GM19328 (cell line): Measurements from ENCODE around the gene NOL9.
A peak's percentile ranks its signal among the peaks of the same experiment; 100 is the strongest.
"Not testable (repeated sequence)": the region's sequence is repeated elsewhere in the genome, so short reads cannot be mapped to it uniquely, and the experiment has no call there.

Source experiments
- ATAC-seq: cut with Tn5 transposase; IDR thresholded peaks from one replicate; pipeline ENCODE4 v1.9.1; 2021; ENCODE audit warnings: mild to moderate bottlenecking, moderate library complexity; ENCODE audit not compliant: unreplicated experiment

Gene NOL9

DNA sequence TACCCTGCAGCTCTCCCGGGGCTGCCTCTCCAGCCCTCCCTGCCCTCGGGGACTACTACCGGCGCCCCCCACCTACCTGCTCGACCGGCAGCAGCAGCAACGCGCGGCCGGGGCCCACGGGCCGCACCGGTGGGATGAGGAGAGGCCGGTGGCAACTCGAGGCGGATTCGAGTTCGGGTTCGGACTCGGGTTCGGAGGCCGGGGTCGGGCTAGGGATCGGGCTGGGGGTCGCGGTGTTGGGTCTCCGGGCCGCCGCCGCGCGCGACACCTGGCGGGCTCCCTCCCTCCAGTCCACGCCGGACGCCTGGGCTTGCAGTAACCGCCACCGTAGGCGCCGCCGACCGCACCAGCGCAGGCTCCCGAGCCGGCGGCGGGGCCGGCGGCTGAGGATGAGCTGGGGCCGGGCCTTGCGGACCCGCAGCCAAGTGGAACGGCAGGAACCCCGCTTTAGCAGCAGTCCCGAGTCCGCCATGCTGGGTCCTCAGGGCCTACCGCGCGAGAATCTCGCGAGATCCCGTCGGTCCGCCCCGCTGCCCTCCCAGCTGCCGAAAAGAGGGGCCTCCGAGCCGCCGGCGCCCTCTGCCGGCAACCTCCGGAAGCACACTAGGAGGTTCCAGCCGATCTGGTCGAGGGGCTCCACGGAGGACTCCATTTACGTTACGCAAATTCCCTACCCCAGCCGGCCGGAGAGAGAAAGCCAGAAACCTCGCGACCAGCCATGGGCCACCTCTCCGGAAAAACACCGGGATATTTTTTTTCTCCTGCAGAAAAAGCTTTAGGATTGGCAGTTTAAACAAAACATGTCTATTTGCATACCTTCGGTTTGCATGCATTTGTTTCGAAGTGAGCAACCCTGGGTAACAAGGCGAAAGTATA is at the start of gene NOL9:
NOL9 (minus strand) TSS at position 483 of the 876 bp plus-strand sequence; CDS start at position 472, 11 bp downstream.
- ATAC-seq: peak; percentile 83

DNA sequence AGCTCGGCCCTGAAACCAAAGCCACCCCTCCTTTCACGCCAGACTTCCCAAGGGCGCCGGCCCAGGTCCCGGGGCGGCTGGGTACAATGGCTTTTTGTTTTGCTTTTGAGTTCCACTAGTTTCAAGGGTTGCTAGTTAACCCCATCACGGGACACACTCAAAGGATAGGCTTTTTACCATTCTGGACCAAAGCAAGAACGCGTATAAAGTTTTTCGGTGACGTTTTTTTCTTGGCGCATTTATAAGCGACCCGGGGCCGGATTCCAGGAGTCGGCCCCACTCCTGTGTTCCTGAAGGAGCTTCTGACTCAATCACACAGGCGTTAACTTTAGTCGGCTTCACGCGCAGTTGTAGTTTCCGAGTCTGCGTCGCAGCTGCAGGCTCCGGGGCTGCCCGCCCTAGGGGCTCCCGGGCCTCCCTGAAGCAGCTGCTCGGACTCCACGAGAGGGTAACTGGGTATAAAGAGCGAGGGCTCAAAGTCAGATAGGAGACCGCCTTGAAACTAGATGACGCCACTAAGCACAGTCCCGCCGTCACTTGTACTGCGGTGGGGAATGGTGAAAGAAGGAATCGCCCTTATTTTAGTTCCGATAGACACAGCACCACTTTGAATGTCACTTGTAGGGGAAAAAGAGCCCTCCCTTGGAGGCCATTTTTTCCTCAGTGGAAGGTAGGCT is 49.1 kb upstream of the NOL9 start:
- ATAC-seq: peak; percentile 24

DNA sequence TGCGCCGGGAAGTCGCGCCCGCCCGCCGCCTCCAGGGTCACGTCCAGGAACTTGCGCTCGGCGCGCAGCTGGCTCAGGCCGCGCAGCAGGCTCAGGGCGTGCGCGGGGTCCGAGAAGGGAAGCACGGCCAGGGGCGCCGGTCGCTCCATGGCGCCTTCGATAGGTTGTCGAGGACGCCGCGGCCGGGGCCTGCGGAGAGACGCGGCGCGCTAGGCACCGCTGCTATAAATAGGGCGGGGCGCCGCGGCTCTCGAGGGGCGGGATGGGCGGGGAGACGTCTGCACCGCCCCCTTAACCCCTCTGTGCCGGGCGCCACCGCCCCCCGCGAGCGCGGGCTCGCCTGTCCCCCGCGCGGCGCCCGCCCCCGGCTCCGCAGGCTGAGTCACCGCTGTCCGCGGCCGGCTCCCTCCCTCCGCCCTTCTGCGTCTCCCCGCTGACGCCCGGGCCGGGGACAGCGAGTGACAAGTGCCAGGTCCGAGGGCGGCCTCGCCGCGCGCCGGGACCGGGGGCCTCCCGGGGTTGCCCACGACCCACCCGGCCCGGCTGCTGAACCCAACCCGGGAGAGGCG is 48.4 kb upstream of the NOL9 start, which contains the start of gene KLHL21:
KLHL21 (minus strand) TSS at position 201 of the 569 bp plus-strand sequence; CDS start at position 149, 52 bp downstream.
- peak; percentile 47 for ATAC-seq

DNA sequence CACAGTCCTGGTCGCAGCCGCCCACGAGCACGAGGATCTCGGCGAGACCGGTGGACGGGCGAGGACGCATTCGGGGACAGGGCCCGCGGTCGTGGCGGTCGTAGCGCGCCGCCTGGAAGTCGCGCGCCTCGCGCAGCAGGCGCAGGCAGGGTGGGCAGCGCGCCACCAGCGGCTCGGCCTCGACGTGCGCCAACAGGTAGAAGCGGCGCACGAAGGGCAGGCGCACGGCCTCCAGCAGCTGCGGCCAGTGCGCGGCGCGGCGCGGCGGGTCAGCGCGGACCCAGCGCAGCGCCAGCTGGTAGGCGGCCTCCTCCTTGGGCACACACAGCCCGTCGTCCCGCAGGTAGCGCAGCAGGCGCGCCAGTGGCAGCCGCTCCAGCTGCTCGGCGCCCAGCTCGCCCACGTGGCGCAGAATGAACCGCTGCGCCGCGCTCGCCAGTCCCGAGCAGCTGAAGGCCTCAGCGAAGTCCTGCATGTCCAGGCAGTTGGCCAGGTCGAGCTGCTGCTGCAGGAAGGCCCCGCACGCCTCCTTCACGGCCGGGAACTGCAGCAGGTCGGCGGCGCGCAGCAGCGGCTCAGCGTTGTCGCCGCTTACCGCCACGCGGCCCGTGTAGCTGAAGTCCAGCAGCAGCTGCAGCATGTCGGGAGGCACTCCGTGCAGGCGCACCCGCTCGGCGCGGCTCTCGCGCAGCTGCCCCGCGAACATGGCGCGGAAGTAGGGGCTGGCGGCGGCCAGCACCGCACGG is 47.8 kb upstream of the NOL9 start:
- peak; percentile 6 for ATAC-seq

DNA sequence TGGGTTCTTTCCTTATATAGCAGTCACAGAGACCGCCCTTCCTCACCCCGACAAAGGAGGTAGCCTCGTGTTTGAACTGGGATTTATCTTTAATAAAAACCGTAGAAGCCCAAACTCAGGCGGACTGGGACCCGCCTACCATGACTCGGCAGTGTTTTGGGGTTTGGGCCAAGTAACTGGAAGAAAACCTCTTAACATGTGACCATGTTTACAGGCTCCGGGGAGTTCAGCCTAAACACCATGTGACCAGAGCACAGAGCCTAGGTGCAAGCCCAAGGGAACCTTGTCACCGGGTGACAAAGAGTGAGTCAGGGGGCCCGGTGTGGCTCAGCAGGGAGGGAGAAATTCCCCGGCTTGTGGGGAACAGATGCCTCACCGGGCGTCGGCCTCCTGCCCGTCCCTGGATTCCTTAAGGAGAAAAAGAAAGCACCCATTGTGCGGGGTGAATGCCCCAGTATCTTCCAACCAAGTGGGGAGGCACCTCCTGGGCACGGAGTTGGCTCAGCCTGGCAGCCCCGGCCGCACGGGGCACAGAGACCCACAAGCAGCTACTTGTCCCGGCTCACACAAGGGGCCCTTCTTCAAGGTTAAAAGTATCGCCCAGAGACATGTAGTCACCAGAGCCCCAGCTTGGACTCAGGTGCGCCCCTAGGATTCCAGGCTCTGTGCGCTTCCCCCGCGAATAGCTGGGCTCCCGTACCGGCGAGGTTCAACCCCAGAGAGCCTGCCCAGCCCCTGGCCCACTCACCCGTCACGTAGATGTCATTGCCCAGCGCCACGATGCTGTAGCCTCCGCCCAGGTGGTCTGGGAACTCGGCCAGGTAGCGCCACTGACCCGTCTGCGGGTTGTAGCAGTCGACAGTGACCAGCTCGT is 47.0 kb upstream of the NOL9 start:
- no peak for ATAC-seq

GRCh38 chr1:6600410-6601048 is 46.2 kb upstream of the NOL9 start:
- ATAC-seq: no peak

DNA sequence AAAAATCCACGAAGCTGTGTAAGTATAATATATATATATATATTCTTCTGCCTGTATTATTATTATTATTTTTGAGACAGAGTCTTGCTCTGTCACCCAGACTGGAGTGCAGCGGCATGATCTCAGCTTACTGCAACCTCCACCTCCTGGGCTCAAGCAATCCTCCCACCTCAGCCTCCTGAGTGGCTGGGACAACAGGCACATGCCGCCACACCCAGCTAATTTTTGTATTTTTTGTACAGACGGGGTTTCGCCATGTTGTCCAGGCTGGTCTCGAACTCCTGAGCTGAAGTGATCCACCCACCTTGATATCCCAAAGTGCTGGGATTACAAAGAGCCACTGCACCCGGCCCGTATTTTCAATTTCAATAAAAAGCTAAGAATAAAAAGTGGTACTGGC is 45.7 kb upstream of the NOL9 start:
- ATAC-seq: not testable (repeated sequence)

GRCh38 chr1:6599141-6599975 is 45.0 kb upstream of the NOL9 start:
- ATAC-seq: no peak

GRCh38 chr1:6597777-6598131 is 43.4 kb upstream of the NOL9 start:
- no peak for ATAC-seq

DNA sequence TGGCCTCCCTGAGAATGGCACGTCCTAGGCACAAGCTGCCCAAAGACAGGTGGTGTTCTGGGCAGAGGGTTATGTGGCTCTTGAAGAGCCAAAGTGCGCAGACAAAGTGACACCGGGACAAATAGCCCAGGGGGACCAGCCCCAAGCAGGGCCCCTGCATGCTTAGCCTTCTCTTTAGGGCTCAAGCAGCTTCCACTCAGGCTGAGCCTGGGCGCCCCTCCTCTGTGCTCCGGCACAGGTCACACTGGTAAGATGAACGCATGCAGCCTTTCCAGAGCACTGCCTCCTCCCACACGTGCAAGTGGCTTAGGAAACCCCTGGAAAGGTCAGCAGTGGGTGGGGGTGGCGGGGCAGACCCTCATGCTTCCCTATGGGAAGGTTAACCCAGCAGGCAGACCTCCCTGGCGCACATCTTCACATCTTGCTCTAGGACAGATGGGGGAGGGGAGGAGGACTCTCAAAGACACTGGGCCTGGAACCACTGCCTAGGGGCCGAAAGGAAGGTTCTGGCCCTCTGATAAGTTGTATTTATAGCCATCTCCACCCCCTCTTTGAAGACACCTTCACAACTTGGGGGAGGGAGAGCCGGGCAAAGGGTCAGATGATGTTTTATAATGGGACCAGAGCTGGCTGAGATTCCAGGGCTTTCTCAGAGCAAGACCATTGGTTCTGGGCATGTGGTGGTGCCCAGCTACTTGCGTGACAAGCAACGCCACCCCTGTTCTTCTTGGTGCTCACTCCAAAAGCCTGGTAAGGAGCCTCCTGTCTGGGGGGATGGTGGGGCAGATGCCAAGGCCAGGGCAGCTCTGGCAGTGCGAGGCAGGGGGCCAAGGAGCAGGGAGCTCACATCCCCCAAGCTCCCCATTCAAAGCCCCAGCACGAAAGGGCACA is 42.8 kb upstream of the NOL9 start:
- no peak for ATAC-seq

DNA sequence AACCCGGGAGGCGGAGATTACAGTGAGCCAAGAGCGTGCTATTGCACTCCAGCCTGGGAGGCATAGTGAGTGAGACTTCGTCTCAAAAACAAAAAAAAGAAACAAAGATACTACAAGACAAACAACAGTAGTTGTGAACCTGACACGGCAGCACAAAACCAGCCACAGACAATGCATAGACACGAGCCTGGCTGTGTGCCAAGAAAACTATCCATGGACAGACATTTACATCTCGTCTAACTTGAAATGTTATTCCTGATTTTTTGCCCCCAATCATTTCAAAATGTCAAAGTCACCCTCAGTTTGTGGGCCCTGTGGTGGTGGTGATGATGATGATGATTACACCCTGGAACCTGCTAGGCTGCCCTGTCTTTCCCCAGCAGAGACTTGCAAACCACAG is 42.0 kb upstream of the NOL9 start:
- ATAC-seq: no peak

DNA sequence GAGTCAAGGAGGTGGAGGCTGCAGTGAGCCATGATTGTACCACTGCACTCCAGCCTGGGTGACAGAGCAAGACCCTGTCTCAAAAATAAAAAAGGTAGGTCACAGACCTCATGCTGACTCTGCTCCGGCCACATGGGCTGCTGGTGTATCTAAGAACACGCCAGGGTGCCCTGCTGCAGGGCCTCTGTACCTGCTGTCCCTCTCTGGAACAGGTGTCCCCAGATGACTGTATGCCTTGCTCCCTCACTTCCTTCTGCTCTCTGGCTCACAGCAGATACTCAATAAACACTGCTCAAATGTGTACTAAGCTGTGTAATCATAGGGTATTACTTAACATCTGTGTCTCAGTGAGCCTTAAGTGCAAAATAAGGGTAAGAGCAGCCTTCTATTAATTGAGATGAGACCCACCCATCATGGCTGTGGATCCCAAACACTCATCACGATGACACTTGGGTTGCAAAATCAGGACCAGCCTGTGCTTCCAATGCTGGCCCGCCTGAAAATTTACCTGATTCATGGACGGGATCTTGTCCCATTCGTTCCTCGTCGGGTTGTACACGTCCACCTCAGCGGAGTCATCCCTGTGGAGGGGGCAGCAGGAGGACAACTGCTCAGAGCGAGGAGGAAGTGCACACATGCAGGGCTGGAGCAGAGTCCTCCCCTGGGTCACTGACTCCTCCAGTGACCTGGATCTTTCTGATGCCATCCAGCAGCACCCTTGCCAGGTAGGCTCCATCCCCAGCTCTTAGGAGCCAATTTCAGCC is 40.8 kb upstream of the NOL9 start:
- no peak for ATAC-seq

GRCh38 chr1:6593810-6594209 is 39.5 kb upstream of the NOL9 start:
- no peak for ATAC-seq

GRCh38 chr1:6592865-6593593 is 38.7 kb upstream of the NOL9 start:
- ATAC-seq: no peak

DNA sequence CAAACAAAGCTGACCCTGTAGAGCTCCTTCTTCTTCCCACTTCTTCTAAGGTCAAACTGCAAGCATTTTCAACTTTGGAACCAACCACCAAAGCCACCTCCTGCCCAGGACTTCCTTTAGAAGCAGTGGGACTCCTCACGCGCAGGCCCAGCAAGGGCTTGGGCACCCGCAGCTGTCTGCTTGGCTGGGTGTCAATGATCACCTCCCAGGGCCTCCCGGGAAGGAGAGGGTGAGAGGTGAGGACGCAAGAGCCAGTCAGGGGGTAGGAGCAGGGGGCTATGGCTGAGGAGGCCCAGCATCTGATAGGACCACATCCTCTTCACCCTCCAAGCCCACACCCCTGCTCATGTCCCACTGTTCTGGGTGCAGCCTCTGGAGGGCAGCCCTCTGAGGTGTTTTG is 38.1 kb upstream of the NOL9 start:
- ATAC-seq: no peak

- ATAC-seq: no peak
These were observed 37.3 kb upstream of the NOL9 start for GRCh38 chr1:6591644-6592043.
